GM12801 (cell line): ENCODE results near the gene SPARCL1.

Source experiments
- TF ChIP-seq, protein P1 (sequence below): IDR thresholded peaks from one replicate; pipeline ENCODE4 v1.5.1; 2011; ENCODE audit warnings: control low read depth; ENCODE audit not compliant: insufficient read length; ENCODE audit errors: extremely low read depth

Gene SPARCL1

DNA sequence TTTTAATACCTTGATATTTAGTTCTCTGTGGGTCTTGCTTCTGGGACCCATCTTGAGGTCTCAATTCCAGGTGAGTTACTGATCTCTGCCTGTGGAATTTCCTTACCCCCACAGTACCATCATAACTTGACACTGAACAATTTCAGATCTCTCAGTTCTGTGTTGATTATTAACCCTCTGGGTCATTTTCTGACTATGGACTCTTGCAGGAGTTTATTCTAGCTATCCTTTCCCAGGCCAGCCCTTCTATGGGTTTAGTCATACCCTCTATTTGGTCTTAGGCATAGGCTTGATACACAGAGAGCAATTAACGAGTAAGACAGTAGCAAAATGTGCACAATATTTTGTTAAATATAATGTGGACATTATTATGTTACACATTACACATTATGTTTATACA is 3.7 kb upstream of the SPARCL1 start:
- TF ChIP-seq, protein P1, sequence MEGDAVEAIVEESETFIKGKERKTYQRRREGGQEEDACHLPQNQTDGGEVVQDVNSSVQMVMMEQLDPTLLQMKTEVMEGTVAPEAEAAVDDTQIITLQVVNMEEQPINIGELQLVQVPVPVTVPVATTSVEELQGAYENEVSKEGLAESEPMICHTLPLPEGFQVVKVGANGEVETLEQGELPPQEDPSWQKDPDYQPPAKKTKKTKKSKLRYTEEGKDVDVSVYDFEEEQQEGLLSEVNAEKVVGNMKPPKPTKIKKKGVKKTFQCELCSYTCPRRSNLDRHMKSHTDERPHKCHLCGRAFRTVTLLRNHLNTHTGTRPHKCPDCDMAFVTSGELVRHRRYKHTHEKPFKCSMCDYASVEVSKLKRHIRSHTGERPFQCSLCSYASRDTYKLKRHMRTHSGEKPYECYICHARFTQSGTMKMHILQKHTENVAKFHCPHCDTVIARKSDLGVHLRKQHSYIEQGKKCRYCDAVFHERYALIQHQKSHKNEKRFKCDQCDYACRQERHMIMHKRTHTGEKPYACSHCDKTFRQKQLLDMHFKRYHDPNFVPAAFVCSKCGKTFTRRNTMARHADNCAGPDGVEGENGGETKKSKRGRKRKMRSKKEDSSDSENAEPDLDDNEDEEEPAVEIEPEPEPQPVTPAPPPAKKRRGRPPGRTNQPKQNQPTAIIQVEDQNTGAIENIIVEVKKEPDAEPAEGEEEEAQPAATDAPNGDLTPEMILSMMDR: no peak

DNA sequence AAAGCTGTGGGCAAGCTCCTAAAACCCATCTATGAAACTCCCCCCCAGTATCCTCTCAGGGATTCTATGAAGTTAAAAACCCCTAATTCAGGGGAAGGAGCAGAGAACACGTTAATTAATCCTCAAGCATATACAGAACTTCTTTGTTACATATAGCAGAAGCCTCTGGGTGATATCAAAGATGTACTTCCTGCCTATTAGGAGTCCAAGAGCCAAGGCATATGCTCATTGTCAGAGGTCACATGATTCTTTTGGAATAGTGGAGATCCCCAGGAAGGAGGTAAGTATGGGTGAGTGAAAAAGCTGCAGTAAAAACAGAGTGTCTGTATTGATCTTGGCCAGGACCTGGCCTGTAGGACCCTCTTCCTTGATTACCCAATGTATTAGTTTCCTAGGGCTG is 2.9 kb upstream of the SPARCL1 start:
- TF ChIP-seq, protein P1: no peak

DNA sequence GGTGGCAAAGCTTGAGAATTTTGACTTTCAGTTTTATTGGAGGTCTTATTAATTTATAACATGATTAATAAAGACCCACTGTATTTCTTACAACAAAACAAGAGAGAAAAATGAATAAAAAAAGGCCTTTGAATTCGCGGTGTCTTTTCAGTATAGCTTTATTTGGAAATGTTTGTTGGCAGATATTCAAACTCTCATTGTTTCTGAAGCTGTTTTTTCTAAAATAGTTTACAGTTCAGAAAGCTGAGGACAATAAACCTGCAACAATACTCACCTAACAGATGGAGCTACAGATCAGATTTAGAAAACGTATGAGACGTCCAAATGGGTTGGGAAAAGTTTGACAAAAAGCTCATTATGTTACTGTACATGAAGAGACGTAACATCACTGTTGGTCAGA is 2.4 kb upstream of the SPARCL1 start:
- TF ChIP-seq, protein P1: no peak

DNA sequence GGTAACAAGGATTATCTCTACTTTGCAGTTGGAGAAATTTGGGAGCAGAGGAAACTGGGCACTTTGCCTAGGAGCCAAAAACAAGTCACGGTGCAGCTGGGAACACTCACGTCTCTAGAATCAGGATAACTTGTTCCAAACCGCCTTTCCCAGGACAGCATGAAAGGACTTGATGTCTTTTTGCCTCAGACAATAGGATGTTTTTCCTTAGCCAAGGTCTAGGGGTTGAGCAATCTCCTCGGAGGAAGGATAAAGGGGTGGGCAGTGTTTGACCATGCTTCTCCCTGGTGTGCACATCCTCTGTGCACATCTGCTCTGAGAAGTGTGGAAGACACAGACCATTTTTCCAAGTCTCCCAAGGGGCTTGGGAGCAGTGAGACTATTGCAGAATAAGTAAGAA is 1.7 kb upstream of the SPARCL1 start:
- TF ChIP-seq, protein P1: no peak

DNA sequence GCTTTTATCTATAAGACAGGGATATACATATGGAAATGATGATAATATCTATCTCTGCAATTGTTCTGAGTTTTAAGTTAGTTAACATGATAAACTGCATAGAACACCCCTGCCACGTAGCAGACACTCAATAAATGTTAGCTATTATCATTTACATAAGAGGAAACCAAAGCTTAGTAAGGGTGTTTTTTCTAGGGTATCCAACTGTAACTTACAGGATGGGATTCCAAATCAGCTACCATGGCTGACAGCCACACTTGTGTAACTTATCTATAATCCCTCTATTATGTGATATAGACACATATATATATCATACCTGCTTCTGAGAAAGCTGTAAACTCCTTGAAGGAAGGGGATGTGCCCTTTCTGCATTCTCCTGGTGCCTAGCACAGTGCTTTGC is 1.1 kb upstream of the SPARCL1 start:
- TF ChIP-seq, protein P1: no peak

- TF ChIP-seq, protein P1: no peak
These were observed 1.6 kb downstream of the SPARCL1 start for GRCh38 chr4:87527431-87528220.

- TF ChIP-seq, protein P1: no peak
These were observed 3.4 kb downstream of the SPARCL1 start for GRCh38 chr4:87525636-87526295.
